HepG2 (cell line): Measurements from ENCODE around the gene OPN5. TPM values are rescaled to one million over a fixed set of nuclear protein-coding genes. Genes with fewer than 3 reads are reported as not detected.

Source experiments
- BCL6 ChIP-seq: IDR thresholded peaks from 2 replicates; pipeline ENCODE4 v1.6.1; 2016; ENCODE audit warnings: missing genetic modification reagents, missing compliant biosample characterization
- CHCHD3 ChIP-seq: sonication (generic); formaldehyde crosslinking; IDR thresholded peaks from 2 replicates; pipeline ENCODE4 v1.8.0; 2022; ENCODE audit warnings: mild to moderate bottlenecking, missing genetic modification reagents, moderate library complexity
- HHEX ChIP-seq: IDR thresholded peaks from 2 replicates; pipeline ENCODE4 v1.6.1; 2016; ENCODE audit warnings: control low read depth
- IRF2 ChIP-seq: IDR thresholded peaks from 2 replicates; pipeline ENCODE4 v1.6.1; 2018; ENCODE audit warnings: missing genetic modification reagents, missing compliant biosample characterization
- JUN ChIP-seq: sonication (generic); formaldehyde crosslinking; IDR thresholded peaks from 2 replicates; pipeline ENCODE4 v1.4.0; 2020; ENCODE audit warnings: mild to moderate bottlenecking, missing genetic modification reagents
- KDM1A ChIP-seq: IDR thresholded peaks from 2 replicates; pipeline ENCODE4 v1.6.1; 2016; ENCODE audit warnings: missing compliant biosample characterization
- MED1 ChIP-seq: sonication (generic); formaldehyde crosslinking; IDR thresholded peaks from 2 replicates; pipeline ENCODE4 v1.4.0; 2020; ENCODE audit warnings: missing genetic modification reagents
- MYNN ChIP-seq: sonication (generic); formaldehyde crosslinking; IDR thresholded peaks from 2 replicates; pipeline ENCODE4 v1.4.0; 2020; ENCODE audit warnings: mild to moderate bottlenecking, low read depth, missing genetic modification reagents
- NKX3-1 ChIP-seq: sonication (generic); formaldehyde crosslinking; IDR thresholded peaks from 2 replicates; pipeline ENCODE4 v1.5.0; 2020; ENCODE audit warnings: missing genetic modification reagents
- NR2C2 ChIP-seq: sonication (generic); formaldehyde crosslinking; IDR thresholded peaks from 2 replicates; pipeline ENCODE4 v1.4.0; 2020; ENCODE audit warnings: missing genetic modification reagents, mild to moderate bottlenecking, moderate library complexity, borderline replicate concordance
- POLR2AphosphoS2 ChIP-seq: IDR thresholded peaks from 2 replicates; pipeline ENCODE4 v1.6.1; 2011; ENCODE audit warnings: low read depth, low read length, improper control_type of control experiment
- POLR2AphosphoS5 ChIP-seq: IDR thresholded peaks from 2 replicates; pipeline ENCODE4 v1.6.1; 2012; ENCODE audit warnings: low read depth, low read length
- SMC3 ChIP-seq: IDR thresholded peaks from 2 replicates; pipeline ENCODE4 v1.6.1; 2011; ENCODE audit warnings: low read length, improper control_type of control experiment
- SNAPC2 ChIP-seq: sonication (generic); formaldehyde crosslinking; IDR thresholded peaks from 2 replicates; pipeline ENCODE4 v1.8.1; 2022; ENCODE audit warnings: mild to moderate bottlenecking, missing genetic modification reagents
- SP4 ChIP-seq: sonication (generic); formaldehyde crosslinking; IDR thresholded peaks from 2 replicates; pipeline ENCODE4 v1.8.1; 2023; ENCODE audit warnings: mild to moderate bottlenecking, missing genetic modification reagents
- ZBTB7A ChIP-seq: sonication (generic); formaldehyde crosslinking; IDR thresholded peaks from 2 replicates; pipeline ENCODE4 v1.8.0; 2022; ENCODE audit warnings: mild to moderate bottlenecking, missing genetic modification reagents
- ZC3H13 ChIP-seq: sonication (generic); formaldehyde crosslinking; IDR thresholded peaks from 2 replicates; pipeline ENCODE4 v1.8.1; 2023; ENCODE audit warnings: mild to moderate bottlenecking, missing genetic modification reagents, moderate library complexity
- ZC3H4 ChIP-seq: sonication (generic); formaldehyde crosslinking; IDR thresholded peaks from 2 replicates; pipeline ENCODE4 v1.4.0; 2020; ENCODE audit warnings: missing genetic modification reagents, borderline replicate concordance
- ZNF263 ChIP-seq: sonication (generic); formaldehyde crosslinking; IDR thresholded peaks from 2 replicates; pipeline ENCODE4 v1.4.0; 2020; ENCODE audit warnings: missing genetic modification reagents
- ZNF414 ChIP-seq: sonication (generic); formaldehyde crosslinking; IDR thresholded peaks from 2 replicates; pipeline ENCODE4 v1.5.0; 2020; ENCODE audit warnings: missing genetic modification reagents
- ZNF441 ChIP-seq: sonication (generic); formaldehyde crosslinking; IDR thresholded peaks from 2 replicates; pipeline ENCODE4 v1.7.0; 2021; ENCODE audit warnings: missing genetic modification reagents, borderline replicate concordance
- ZNF484 ChIP-seq: sonication (generic); formaldehyde crosslinking; IDR thresholded peaks from 2 replicates; pipeline ENCODE4 v1.5.1; 2020; ENCODE audit warnings: mild to moderate bottlenecking, low read depth, missing genetic modification reagents, borderline replicate concordance
- ZNF496 ChIP-seq: sonication (generic); formaldehyde crosslinking; IDR thresholded peaks from 2 replicates; pipeline ENCODE4 v1.8.1; 2023; ENCODE audit warnings: mild to moderate bottlenecking, moderate library complexity, missing genetic modification reagents; ENCODE audit not compliant: insufficient replicate concordance
- ZNF546 ChIP-seq: sonication (generic); formaldehyde crosslinking; conservative IDR thresholded peaks from 2 replicates; pipeline ENCODE4 v1.8.1; 2023; ENCODE audit warnings: mild to moderate bottlenecking, missing genetic modification reagents
- ZNF670 ChIP-seq: sonication (generic); formaldehyde crosslinking; IDR thresholded peaks from 2 replicates; pipeline ENCODE4 v1.8.0; 2022; ENCODE audit warnings: mild to moderate bottlenecking, missing genetic modification reagents, borderline replicate concordance
- ZNF777 ChIP-seq: sonication (generic); formaldehyde crosslinking; IDR thresholded peaks from 2 replicates; pipeline ENCODE4 v1.4.0; 2020; ENCODE audit warnings: missing genetic modification reagents
- polyA plus RNA-seq, 8 experiments: library from polyadenylated mRNA; depleted of rRNA in 3 of 8; stranded (reverse) in 7 of 8; unstranded in 1 of 8; fragments of >200 nt; fragmentation: Illumina TruSeq in 4 of 8; extraction: Trizol in 4 of 8; gene quantifications; 2 replicates each; pipeline versions ENCODE4 v1.2.1 to v1.2.3, GENCODE V29; 2011 to 2016; ENCODE audit warnings: low read depth in 4 of 8, missing spikeins in 1 of 8, mixed read lengths in 1 of 8; ENCODE audit not compliant: insufficient read depth in 1 of 8
- total RNA-seq, 5 experiments: library from RNA; depleted of rRNA; stranded (reverse); fragments of >200 nt; fragmentation: Illumina TruSeq; extraction: Trizol; gene quantifications; 2 replicates each; pipeline ENCODE4 v1.2.3, GENCODE V29; 2016; ENCODE audit warnings: low read depth in 1 of 5
- TF ChIP-seq, protein P1 (sequence below), 2 experiments: fragments of 450-650 bp in 1 of 2; sonication (generic) in 1 of 2; formaldehyde crosslinking; IDR thresholded peaks; 2 replicates each; pipeline versions ENCODE4 v1.5.0 to v1.8.0; 2020 to 2022; ENCODE audit warnings: mild to moderate bottlenecking in 1 of 2, missing genetic modification reagents in 1 of 2
- TF ChIP-seq, protein P2 (sequence below): sonication (generic); formaldehyde crosslinking; IDR thresholded peaks from 2 replicates; pipeline ENCODE4 v1.4.0; 2020; ENCODE audit warnings: mild to moderate bottlenecking, missing genetic modification reagents, borderline replicate concordance
- TF ChIP-seq, protein P3 (sequence below): sonication (generic); formaldehyde crosslinking; IDR thresholded peaks from 2 replicates; pipeline ENCODE4 v1.4.0; 2020; ENCODE audit warnings: missing genetic modification reagents, low read depth, mild to moderate bottlenecking, borderline replicate concordance

The OPN5 gene
- total and polyA plus RNA-seq, 2 of the 13 experiments (the other 11 are each of a cell fraction or from before 2014, with no cell fraction given) = not detected

- TF ChIP-seq, protein P1, sequence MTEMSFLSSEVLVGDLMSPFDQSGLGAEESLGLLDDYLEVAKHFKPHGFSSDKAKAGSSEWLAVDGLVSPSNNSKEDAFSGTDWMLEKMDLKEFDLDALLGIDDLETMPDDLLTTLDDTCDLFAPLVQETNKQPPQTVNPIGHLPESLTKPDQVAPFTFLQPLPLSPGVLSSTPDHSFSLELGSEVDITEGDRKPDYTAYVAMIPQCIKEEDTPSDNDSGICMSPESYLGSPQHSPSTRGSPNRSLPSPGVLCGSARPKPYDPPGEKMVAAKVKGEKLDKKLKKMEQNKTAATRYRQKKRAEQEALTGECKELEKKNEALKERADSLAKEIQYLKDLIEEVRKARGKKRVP (CRISPR knock-in tag; IDR thresholded peaks at IDR 0.05) = no peak
- TF ChIP-seq ZC3H4 = no peak
- TF ChIP-seq ZNF414 (CRISPR knock-in tag) = no peak
- no peak for TF ChIP-seq ZNF484 (CRISPR knock-in tag)
- TF ChIP-seq HHEX (CRISPR knock-in tag) = no peak
- TF ChIP-seq KDM1A (CRISPR knock-in tag) = no peak
- TF ChIP-seq IRF2 (CRISPR knock-in tag) = 0 out of 2 replicates have a peak, but pooled peaks have one; percentile 41
- no peak for TF ChIP-seq SNAPC2 (CRISPR knock-in tag)
- no peak for TF ChIP-seq ZBTB7A (CRISPR knock-in tag)
- TF ChIP-seq POLR2AphosphoS2 = no peak
- TF ChIP-seq NKX3-1 (CRISPR knock-in tag) = no peak
- TF ChIP-seq, protein P2, sequence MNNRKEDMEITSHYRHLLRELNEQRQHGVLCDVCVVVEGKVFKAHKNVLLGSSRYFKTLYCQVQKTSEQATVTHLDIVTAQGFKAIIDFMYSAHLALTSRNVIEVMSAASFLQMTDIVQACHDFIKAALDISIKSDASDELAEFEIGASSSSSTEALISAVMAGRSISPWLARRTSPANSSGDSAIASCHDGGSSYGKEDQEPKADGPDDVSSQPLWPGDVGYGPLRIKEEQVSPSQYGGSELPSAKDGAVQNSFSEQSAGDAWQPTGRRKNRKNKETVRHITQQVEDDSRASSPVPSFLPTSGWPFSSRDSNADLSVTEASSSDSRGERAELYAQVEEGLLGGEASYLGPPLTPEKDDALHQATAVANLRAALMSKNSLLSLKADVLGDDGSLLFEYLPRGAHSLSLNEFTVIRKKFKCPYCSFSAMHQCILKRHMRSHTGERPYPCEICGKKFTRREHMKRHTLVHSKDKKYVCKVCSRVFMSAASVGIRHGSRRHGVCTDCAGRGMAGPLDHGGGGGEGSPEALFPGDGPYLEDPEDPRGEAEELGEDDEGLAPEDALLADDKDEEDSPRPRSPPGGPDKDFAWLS = no peak
- 0 out of 2 replicates have a peak, but pooled peaks have one; percentile 23 for TF ChIP-seq BCL6
- TF ChIP-seq POLR2AphosphoS5 = no peak
- no peak for TF ChIP-seq ZNF670
- TF ChIP-seq SP4 (CRISPR knock-in tag) = no peak
- no peak for TF ChIP-seq MYNN (CRISPR knock-in tag)
- TF ChIP-seq ZNF777 = no peak
- no peak for TF ChIP-seq ZNF441 (CRISPR knock-in tag)
- TF ChIP-seq, protein P3, sequence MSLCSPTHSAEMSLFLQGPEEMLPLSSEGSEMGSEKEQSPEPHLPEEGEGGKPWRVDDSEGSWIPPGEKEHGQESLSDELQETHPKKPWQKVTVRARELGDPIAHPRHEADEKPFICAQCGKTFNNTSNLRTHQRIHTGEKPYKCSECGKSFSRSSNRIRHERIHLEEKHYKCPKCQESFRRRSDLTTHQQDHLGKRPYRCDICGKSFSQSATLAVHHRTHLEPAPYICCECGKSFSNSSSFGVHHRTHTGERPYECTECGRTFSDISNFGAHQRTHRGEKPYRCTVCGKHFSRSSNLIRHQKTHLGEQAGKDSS (CRISPR knock-in tag) = no peak
- TF ChIP-seq SMC3 = peak; percentile 74
- no peak for TF ChIP-seq ZNF496 (CRISPR knock-in tag)
- no peak for TF ChIP-seq NR2C2
- no peak for TF ChIP-seq ZC3H13
- no peak for TF ChIP-seq CHCHD3 (CRISPR knock-in tag)
- no peak for TF ChIP-seq ZNF546 (CRISPR knock-in tag)
- TF ChIP-seq JUN (CRISPR knock-in tag) = no peak
- no peak for TF ChIP-seq MED1 (CRISPR knock-in tag)
- no peak for TF ChIP-seq ZNF263 (CRISPR knock-in tag)
Measured at GRCh38 chr6:47780510-47781356, 1.1 kb upstream of the OPN5 start (continued).
